H1 (cell line): ENCODE measurements around the gene LPO. TPM values are rescaled to one million over a fixed set of nuclear protein-coding genes. Genes with fewer than 3 reads are reported as not detected.

Experiments used
- PHF8 ChIP-seq: fragments of 200-600 bp; sonication (generic); conservative IDR thresholded peaks from 2 replicates; pipeline ENCODE4 v1.7.1; 2012; ENCODE audit warnings: low read depth, mild to moderate bottlenecking, inconsistent platforms, low read length, moderate library complexity
- RNF2 ChIP-seq: fragments of 200-900, 300-1000 bp; sonication (generic); IDR thresholded peaks from 2 replicates; pipeline ENCODE4 v1.7.1; 2016; ENCODE audit warnings: borderline replicate concordance, low read depth, mild to moderate bottlenecking, antibody characterized with exemption, low read length; ENCODE audit not compliant: poor library complexity, severe bottlenecking; ENCODE audit errors: missing control alignments
- SIRT6 ChIP-seq: IDR thresholded peaks from one replicate; pipeline ENCODE4 v1.7.1; 2012; ENCODE audit warnings: low read length, inconsistent platforms
- polyA plus RNA-seq, 7 experiments: library from polyadenylated mRNA; depleted of rRNA in 3 of 7; stranded (reverse) in 5 of 7; unstranded in 2 of 7; fragments of >200 nt in 5 of 7; fragments of 200-250 nt in 2 of 7; gene quantifications; 1 replicate in 5 of 7; 2 replicates in 1 of 7; 4 replicates in 1 of 7; pipeline versions ENCODE4 v1.2.1 to v1.2.3, GENCODE V29; 2011 to 2013; ENCODE audit warnings: missing spikeins in 2 of 7, mixed read lengths in 2 of 7
- total RNA-seq: library from RNA; stranded (reverse); fragmentation: NEBNext Ultra II Directional; extraction: Animal tissue kit (Norgen Biotek cat#: 25700); gene quantifications from 2 replicates; pipeline ENCODE4 v1.2.1, GENCODE V29; 2021
- TF ChIP-seq, protein P1 (sequence below): IDR thresholded peaks from 2 replicates; pipeline ENCODE4 v1.6.1; 2011; ENCODE audit warnings: low read depth, mild to moderate bottlenecking, low read length; ENCODE audit not compliant: insufficient read depth

The LPO gene
- total and polyA plus RNA-seq, 2 of the 8 experiments (the other 6 are each of a cell fraction or from before 2014, with no cell fraction given) = 0.38 to 0.52 TPM

DNA sequence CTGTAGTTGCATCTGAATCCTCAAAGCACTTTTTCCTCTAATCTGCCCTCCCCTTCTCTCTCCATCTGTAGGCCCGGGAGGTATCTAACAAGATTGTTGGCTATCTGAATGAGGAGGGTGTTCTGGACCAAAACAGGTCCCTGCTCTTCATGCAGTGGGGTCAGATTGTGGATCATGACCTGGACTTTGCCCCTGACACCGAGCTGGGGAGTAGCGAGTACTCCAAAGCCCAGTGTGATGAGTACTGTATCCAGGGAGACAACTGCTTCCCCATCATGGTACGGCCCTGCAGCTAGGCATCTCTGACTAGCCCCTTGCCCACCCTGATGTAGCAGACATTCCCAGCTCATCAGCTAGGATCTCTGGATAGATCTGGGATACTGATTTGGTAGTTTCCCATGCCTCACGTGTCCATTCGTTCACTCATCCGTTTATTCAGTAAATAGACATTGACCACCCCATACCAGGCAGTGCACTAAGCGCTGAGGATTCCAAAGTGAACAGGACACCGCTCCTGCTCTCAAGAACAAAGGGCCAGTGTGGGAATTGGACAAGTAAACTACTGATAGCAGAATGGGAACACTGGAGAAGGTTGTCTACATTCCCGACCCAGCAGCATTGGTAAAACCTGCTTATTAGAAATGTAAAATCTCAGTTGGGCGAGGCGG is 12.1 kb downstream of the LPO start (continued):
- TF ChIP-seq RNF2 = no peak
- TF ChIP-seq, protein P1, sequence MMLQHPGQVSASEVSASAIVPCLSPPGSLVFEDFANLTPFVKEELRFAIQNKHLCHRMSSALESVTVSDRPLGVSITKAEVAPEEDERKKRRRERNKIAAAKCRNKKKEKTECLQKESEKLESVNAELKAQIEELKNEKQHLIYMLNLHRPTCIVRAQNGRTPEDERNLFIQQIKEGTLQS = no peak
- TF ChIP-seq PHF8 = no peak
- TF ChIP-seq SIRT6 = no peak
